ENCODE results near the gene PCDHGC3. TPM values are rescaled to one million over a fixed set of nuclear protein-coding genes. Genes with fewer than 3 reads are reported as not detected.
A peak's percentile ranks its signal among the peaks of the same experiment; 100 is the strongest.

PCDHGC3 gene
- total and polyA plus RNA-seq, 8 donors = 9.1 to 25.3 (median 18.9) TPM

GRCh38 chr5:141434006-141434405 is 41.8 kb upstream of the PCDHGC3 start:
- no peak for TF ChIP-seq CTCF (IDR thresholded peaks at IDR 0.05)
- FAIRE-seq (no peak), ATAC-seq (no peak), DNase-seq (no peak)
- no peak overlapping the region for H3K27ac ChIP-seq
- H3K4me3 ChIP-seq = no peak overlapping the region
- H3K36me3 ChIP-seq = no peaks in the 10 kb centered on the region
- no peaks in the 10 kb centered on the region for H3K4me1 ChIP-seq
- H3K27me3 ChIP-seq = no peaks in the 10 kb centered on the region
- intact Hi-C loops (cut with DNase I) = no loop called here
- H3K9me3 ChIP-seq = peaks cover 0 to 14% (median 0%) of the 10 kb centered on the region in 4 donors
- 72 to 76% methylated on average over 2 of the region's 2 CpGs for WGBS, 2 donors

- intact Hi-C loops (cut with DNase I) = no loop called here
- ATAC-seq = no peak
- Histone ChIP-seq H3K4me3 (no peak overlapping the region), H3K4me1 (no peaks in the 10 kb centered on the region), H3K27ac (no peak overlapping the region), H3K27me3 (no peaks in the 10 kb centered on the region), H3K36me3 (no peaks in the 10 kb centered on the region), H3K9me3 (no peaks in the 10 kb centered on the region)
- FAIRE-seq = no peak
- WGBS, 2 donors = 89 to 90% methylated on average over 2 of the region's 2 CpGs
- TF ChIP-seq CTCF (IDR thresholded peaks at IDR 0.05) = no peak
- no peak for DNase-seq
These were observed 38.5 kb upstream of the PCDHGC3 start for GRCh38 chr5:141437221-141437620.

GRCh38 chr5:141439411-141440141 is 36.2 kb upstream of the PCDHGC3 start:
- Histone ChIP-seq H3K4me1 (no peaks in the 10 kb centered on the region), H3K27me3 (no peaks in the 10 kb centered on the region), H3K9me3 (no peaks in the 10 kb centered on the region), H3K27ac (no peak overlapping the region), H3K4me3 (no peak overlapping the region), H3K36me3 (no peaks in the 10 kb centered on the region)
- no peak for TF ChIP-seq CTCF (IDR thresholded peaks at IDR 0.05)
- DNase-seq (no peak), FAIRE-seq (no peak), ATAC-seq (no peak)
- 61 to 70% methylated on average over 10 of the region's 10 CpGs for WGBS, 2 donors
- intact Hi-C loops (cut with DNase I) = no loop called here

GRCh38 chr5:141440341-141440740 is 35.4 kb upstream of the PCDHGC3 start:
- H3K4me1 ChIP-seq = no peaks in the 10 kb centered on the region
- TF ChIP-seq CTCF (IDR thresholded peaks at IDR 0.05) = no peak
- no peak overlapping the region for H3K4me3 ChIP-seq
- ATAC-seq (no peak), FAIRE-seq (no peak), DNase-seq (no peak)
- H3K27me3 ChIP-seq = no peaks in the 10 kb centered on the region
- H3K36me3 ChIP-seq = no peaks in the 10 kb centered on the region
- WGBS, 2 donors = 92 to 94% methylated on average over 9 of the region's 9 CpGs
- H3K9me3 ChIP-seq = no peaks in the 10 kb centered on the region
- no peak overlapping the region for H3K27ac ChIP-seq
- intact Hi-C loops (cut with DNase I) = no loop called here

- Histone ChIP-seq H3K27ac (no peak overlapping the region), H3K4me3 (no peak overlapping the region), H3K4me1 (no peaks in the 10 kb centered on the region), H3K36me3 (no peaks in the 10 kb centered on the region), H3K27me3 (no peaks in the 10 kb centered on the region), H3K9me3 (no peaks in the 10 kb centered on the region)
- intact Hi-C loops (cut with DNase I) = no loop called here
- WGBS, 2 donors = 39 to 45% methylated on average over 50 of the region's 50 CpGs
- TF ChIP-seq CTCF (IDR thresholded peaks at IDR 0.05) = no peak
- ATAC-seq (no peak), DNase-seq (peak in 1 of 6 donors; percentile 32), FAIRE-seq (no peak)
These were observed 34.1 kb upstream of the PCDHGC3 start for GRCh38 chr5:141441571-141442170.

Data from pancreas (tissue), 10 donors.